ENCODE results near the gene ODAD2. TPM values are rescaled to one million over a fixed set of nuclear protein-coding genes. Genes with fewer than 3 reads are reported as not detected.

The ODAD2 gene
- total RNA-seq, 1 donor from 2014 or later: not detected

GRCh38 chr10:27792216-27792615 lies 206.7 kb downstream of the ODAD2 start:
- no peak for DNase-seq
- Mint-ChIP-seq H3K27me3 (ENCODE audit: unreplicated experiment) (peaks cover 2% of the 10 kb centered on the region), H3K27ac (ENCODE audit: unreplicated experiment) (no peak overlapping the region), H3K4me3 (ENCODE audit: unreplicated experiment) (no peak overlapping the region), H3K4me1 (ENCODE audit: low read depth, unreplicated experiment) (no peaks in the 10 kb centered on the region), H3K36me3 (ENCODE audit: unreplicated experiment) (no peaks in the 10 kb centered on the region), H3K9me3 (ENCODE audit: unreplicated experiment) (no peaks in the 10 kb centered on the region)
- TF ChIP-seq CTCF (IDR thresholded peaks at IDR 0.05; ENCODE audit: partially characterized antibody, unreplicated experiment): no peak

GRCh38 chr10:27784272-27784671 lies 214.6 kb downstream of the ODAD2 start:
- Mint-ChIP-seq H3K36me3 (ENCODE audit: unreplicated experiment) (no peaks in the 10 kb centered on the region), H3K27ac (ENCODE audit: unreplicated experiment) (no peak overlapping the region), H3K4me1 (ENCODE audit: low read depth, unreplicated experiment) (no peaks in the 10 kb centered on the region), H3K27me3 (ENCODE audit: unreplicated experiment) (peaks cover 3% of the 10 kb centered on the region), H3K9me3 (ENCODE audit: unreplicated experiment) (no peaks in the 10 kb centered on the region), H3K4me3 (ENCODE audit: unreplicated experiment) (no peak overlapping the region)
- no peak for TF ChIP-seq CTCF (IDR thresholded peaks at IDR 0.05; ENCODE audit: partially characterized antibody, unreplicated experiment)
- no peak for DNase-seq

- Mint-ChIP-seq H3K4me3 (ENCODE audit: unreplicated experiment) (no peak overlapping the region), H3K27me3 (ENCODE audit: unreplicated experiment) (peaks cover 3% of the 10 kb centered on the region), H3K36me3 (ENCODE audit: unreplicated experiment) (no peaks in the 10 kb centered on the region), H3K27ac (ENCODE audit: unreplicated experiment) (no peak overlapping the region), H3K4me1 (ENCODE audit: low read depth, unreplicated experiment) (no peaks in the 10 kb centered on the region), H3K9me3 (ENCODE audit: unreplicated experiment) (no peaks in the 10 kb centered on the region)
- TF ChIP-seq CTCF (IDR thresholded peaks at IDR 0.05; ENCODE audit: partially characterized antibody, unreplicated experiment): peak; percentile 29
- DNase-seq: no peak
These were observed 215.2 kb downstream of the ODAD2 start for GRCh38 chr10:27783660-27784059.

GRCh38 chr10:27779462-27780015 lies 219.3 kb downstream of the ODAD2 start:
- Mint-ChIP-seq H3K9me3 (ENCODE audit: unreplicated experiment) (no peaks in the 10 kb centered on the region), H3K4me1 (ENCODE audit: low read depth, unreplicated experiment) (no peaks in the 10 kb centered on the region), H3K36me3 (ENCODE audit: unreplicated experiment) (no peaks in the 10 kb centered on the region), H3K27ac (ENCODE audit: unreplicated experiment) (no peak overlapping the region), H3K4me3 (ENCODE audit: unreplicated experiment) (no peak overlapping the region), H3K27me3 (ENCODE audit: unreplicated experiment) (peaks cover 3% of the 10 kb centered on the region)
- no peak for DNase-seq
- TF ChIP-seq CTCF (IDR thresholded peaks at IDR 0.05; ENCODE audit: partially characterized antibody, unreplicated experiment): no peak

- Mint-ChIP-seq H3K36me3 (ENCODE audit: unreplicated experiment) (no peaks in the 10 kb centered on the region), H3K4me1 (ENCODE audit: low read depth, unreplicated experiment) (peaks cover 4% of the 10 kb centered on the region), H3K4me3 (ENCODE audit: unreplicated experiment) (no peak overlapping the region), H3K27ac (ENCODE audit: unreplicated experiment) (no peak overlapping the region), H3K9me3 (ENCODE audit: unreplicated experiment) (no peaks in the 10 kb centered on the region), H3K27me3 (ENCODE audit: unreplicated experiment) (no peaks in the 10 kb centered on the region)
- DNase-seq: no peak
- TF ChIP-seq CTCF (IDR thresholded peaks at IDR 0.05; ENCODE audit: partially characterized antibody, unreplicated experiment): no peak
These were observed 224.0 kb downstream of the ODAD2 start for GRCh38 chr10:27774831-27775230.
